BJ (cell line): ENCODE results near the gene WDR70. TPM values are rescaled to one million over a fixed set of nuclear protein-coding genes. Genes with fewer than 3 reads are reported as not detected.
"Not testable (repeated sequence)": the region's sequence is repeated elsewhere in the genome, so short reads cannot be mapped to it uniquely, and the experiment has no call there.

ENCODE experiments used
- CTCF ChIA-PET: fragments of 350-600 bp; formaldehyde crosslinking; extraction: SDS; loops from one replicate; lab custom pipeline; 2021; ENCODE audit warnings: antibody characterized with exemption, inconsistent platforms; lab: Yijun Ruan, JAX
- POLR2A ChIA-PET: fragments of 300-600 bp; sonication (Branson Sonifier 250); formaldehyde crosslinking; extraction: SDS; loops from one replicate; lab custom pipeline; 2021; ENCODE audit warnings: antibody characterized with exemption; lab: Charles Lee
- DNase-seq: peaks from one replicate; pipeline ENCODE4 v3.0.0-alpha.2; 2011; ENCODE audit warnings: low read depth
- H3K27me3 ChIP-seq: 2 replicates; pipeline ENCODE4 v1.6.0; 2011; ENCODE audit warnings: low read length; ENCODE audit not compliant: control insufficient read depth, insufficient read depth
- H3K36me3 ChIP-seq: 2 replicates; pipeline ENCODE4 v1.5.1; 2011; ENCODE audit warnings: low read length; ENCODE audit not compliant: control insufficient read depth, insufficient read depth
- H3K4me3 ChIP-seq: 2 replicates; pipeline ENCODE4 v1.5.1; 2011; ENCODE audit warnings: low read depth, mild to moderate bottlenecking, control low read depth, low read length
- polyA plus RNA-seq: library from polyadenylated mRNA; depleted of rRNA; stranded (reverse); fragments of >200 nt; gene quantifications from 2 replicates; pipeline ENCODE4 v1.2.3, GENCODE V29; 2011; rRNA removed
- small RNA-seq: library from RNA; depleted of rRNA; stranded (forward); fragments of <200 nt; gene quantifications from one replicate; pipeline ENCODE3, GENCODE V24; 2012; ENCODE audit warnings: low replicate concordance, low read depth; ENCODE audit not compliant: insufficient read length
- TF ChIP-seq, protein P1 (sequence below): IDR thresholded peaks from 2 replicates; pipeline ENCODE4 v1.5.1; 2011; ENCODE audit warnings: low read depth, mild to moderate bottlenecking, control low read depth, inconsistent platforms, low read length, moderate library complexity; ENCODE audit not compliant: insufficient read depth

Gene WDR70
- polyA plus RNA-seq, 1 experiment, result 14.0 TPM

DNA sequence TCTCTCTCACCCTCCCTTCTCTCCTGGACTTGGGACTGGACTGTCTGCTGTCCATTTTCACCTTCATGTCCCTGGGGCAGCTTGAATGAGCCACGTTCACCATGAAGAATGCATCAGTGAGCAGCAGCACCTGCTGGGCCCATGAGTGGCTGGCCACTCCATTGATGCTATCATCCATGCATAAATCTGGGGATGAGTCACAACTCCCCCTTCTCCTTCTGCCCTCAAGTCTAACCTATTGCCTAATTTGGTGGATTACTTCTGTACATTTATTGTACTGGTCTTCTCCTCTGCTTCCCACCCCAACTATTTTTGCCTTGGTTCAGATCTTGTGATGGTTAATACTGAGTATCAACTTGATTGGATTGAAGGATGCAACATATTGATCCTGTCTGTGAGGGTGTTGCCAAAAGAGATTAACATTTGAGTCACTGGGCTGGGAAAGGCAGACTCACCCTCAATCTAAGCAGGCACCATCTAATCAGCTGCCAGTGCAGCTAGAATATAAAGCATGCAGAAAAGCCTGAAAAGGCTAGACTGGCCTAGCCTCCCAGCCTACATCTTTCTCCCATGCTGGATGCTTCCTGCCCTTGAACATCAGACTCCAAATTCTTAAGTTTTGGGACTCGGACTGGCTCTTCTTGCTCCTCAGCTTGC is 414.0 kb downstream of the WDR70 start:
- Histone ChIP-seq H3K36me3 (no peaks in the 10 kb centered on the region), H3K27me3 (no peaks in the 10 kb centered on the region), H3K4me3 (no peak overlapping the region)
- ChIA-PET CTCF (interaction anchor here (1.1 to 1.2 kb wide), 2 partner anchors 14 to 72 kb away, joined by 3 read pairs; no protein-coding TSS in a partner anchor), POLR2A (no interaction called here)
- TF ChIP-seq, protein P1, sequence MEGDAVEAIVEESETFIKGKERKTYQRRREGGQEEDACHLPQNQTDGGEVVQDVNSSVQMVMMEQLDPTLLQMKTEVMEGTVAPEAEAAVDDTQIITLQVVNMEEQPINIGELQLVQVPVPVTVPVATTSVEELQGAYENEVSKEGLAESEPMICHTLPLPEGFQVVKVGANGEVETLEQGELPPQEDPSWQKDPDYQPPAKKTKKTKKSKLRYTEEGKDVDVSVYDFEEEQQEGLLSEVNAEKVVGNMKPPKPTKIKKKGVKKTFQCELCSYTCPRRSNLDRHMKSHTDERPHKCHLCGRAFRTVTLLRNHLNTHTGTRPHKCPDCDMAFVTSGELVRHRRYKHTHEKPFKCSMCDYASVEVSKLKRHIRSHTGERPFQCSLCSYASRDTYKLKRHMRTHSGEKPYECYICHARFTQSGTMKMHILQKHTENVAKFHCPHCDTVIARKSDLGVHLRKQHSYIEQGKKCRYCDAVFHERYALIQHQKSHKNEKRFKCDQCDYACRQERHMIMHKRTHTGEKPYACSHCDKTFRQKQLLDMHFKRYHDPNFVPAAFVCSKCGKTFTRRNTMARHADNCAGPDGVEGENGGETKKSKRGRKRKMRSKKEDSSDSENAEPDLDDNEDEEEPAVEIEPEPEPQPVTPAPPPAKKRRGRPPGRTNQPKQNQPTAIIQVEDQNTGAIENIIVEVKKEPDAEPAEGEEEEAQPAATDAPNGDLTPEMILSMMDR, result 0 out of 2 replicates have a peak, but pooled peaks have one; percentile 11
- peak; percentile 49 for DNase-seq

DNA sequence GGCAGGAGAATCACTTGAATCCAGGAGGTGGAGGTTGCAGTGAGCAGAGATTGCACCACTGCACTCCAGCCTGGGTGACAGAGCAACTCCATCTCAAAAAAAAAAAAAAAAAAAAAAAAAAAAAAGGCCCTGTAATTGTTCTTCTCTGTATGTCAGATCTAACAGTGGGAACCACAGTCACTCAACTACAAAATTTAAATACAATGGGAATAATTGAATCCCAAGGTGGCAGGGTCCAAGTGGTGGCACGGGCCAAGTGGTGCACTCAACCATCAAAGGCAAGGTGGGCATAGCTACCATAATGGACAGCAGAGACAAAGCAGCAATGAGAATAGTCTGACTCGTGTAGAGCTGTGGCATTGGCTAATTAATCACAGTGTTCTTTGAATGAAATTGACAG is 416.2 kb downstream of the WDR70 start:
- H3K36me3 ChIP-seq, CTCF ChIA-PET, DNase-seq, H3K27me3 ChIP-seq, H3K4me3 ChIP-seq, POLR2A ChIA-PET: not testable (repeated sequence)

DNA sequence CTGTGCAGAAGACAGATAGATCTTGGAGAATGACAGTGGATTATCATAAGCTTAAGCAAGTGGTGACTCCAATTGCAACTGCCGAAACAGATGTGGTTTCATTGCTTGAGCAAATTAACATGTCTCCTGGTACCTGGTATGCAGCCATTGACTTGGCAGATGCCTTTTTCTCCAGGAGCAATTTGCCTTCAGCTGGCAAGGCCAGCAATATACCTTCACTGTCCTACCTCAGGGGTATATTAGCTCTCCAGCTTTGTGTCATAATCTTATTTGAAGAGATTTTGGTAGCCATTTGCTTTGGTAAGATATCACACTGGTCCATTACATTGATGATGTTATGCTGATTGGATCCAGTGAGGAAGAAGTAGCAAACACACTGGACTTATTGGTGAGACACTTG is 417.3 kb downstream of the WDR70 start:
- CTCF ChIA-PET, result interaction anchor here (1.2 kb wide), 1 partner anchor 397 kb away, joined by 3 read pairs; no protein-coding TSS in a partner anchor
- POLR2A ChIA-PET, result not testable (repeated sequence)

DNA sequence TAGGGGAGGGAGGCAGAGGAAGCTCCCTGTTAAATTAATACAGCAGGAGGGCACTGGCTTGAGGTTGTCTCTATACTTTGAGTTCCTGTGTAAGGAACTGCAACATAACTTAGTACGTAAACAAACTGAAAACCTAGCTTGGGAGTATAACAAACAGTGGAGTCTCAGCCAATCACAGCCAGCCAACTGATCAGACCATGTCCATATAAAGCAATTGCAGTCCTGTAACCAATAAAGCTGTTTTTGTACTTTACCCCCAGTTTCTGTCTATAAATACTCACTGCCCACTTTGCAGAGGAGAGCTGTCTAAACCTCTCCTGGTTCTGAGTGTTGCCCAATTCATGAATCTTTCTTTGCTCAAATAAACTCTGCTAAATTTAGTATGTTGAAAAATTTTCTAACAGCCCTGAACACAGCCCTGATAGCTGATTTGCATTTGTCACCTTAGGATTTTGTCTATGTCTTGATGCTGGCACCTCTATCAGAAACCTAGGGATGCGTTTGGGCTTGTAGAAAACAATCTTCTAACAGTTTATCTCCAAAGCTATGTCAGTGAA is 420.8 kb downstream of the WDR70 start:
- Histone ChIP-seq H3K4me3 (no peak overlapping the region), H3K36me3 (no peaks in the 10 kb centered on the region), H3K27me3 (no peaks in the 10 kb centered on the region)
- no peak for DNase-seq
- ChIA-PET CTCF (interaction anchor here (0.7 to 2.0 kb wide), 3 partner anchors 9 to 11 kb away, joined by 3 to 5 read pairs (median 4); no protein-coding TSS in a partner anchor), POLR2A (no interaction called here)
- TF ChIP-seq, protein P1, result no peak

More for the DNA sequence above, 417.3 kb downstream of the WDR70 start:
- not testable (repeated sequence) for DNase-seq, H3K4me3 ChIP-seq, H3K27me3 ChIP-seq, H3K36me3 ChIP-seq

DNA sequence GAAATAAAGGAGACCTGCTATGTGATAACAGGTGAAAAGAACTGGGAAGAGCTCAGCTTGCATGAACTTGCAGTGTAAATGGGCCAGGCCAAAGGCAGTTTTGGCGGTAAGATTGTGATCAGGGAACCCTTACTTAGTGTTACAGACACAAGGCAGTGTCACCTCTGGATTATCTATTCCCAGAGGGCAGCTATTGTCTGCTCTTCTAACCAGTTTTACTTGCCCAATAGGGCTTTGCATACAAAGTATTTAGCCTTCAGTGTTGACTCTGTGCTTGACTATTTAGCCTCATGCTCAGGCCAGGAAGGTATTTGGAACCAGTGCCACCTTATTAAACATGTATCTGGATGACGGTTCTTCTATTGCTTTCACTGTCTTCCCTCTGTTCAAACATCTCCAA is 422.4 kb downstream of the WDR70 start:
- H3K27me3 ChIP-seq, result no peaks in the 10 kb centered on the region
- no peaks in the 10 kb centered on the region for H3K36me3 ChIP-seq
- CTCF ChIA-PET, result interaction anchor here (1.6 kb wide), 1 partner anchor 9 kb away, joined by 5 read pairs; no protein-coding TSS in a partner anchor
- DNase-seq, result no peak
- TF ChIP-seq, protein P1, result no peak
- POLR2A ChIA-PET, result no interaction called here
- no peak overlapping the region for H3K4me3 ChIP-seq

Small RNA genes lying within 50 kb of the gene (small RNA-seq; reads per million reads assigned to genes)
- not detected for gene RNU6-1190P
- not detected for gene RNU6-484P

Other genes starting within 250 kb of the WDR70 start
- gene CPLANE1, start 129.9 kb upstream of the WDR70 start, polyA plus RNA-seq, result 6.8 and 17.2 TPM in 2 replicates
- 10.8 and 18.9 TPM in 2 replicates for gene NUP155, start 8.2 kb upstream of the WDR70 start, polyA plus RNA-seq